Endothelial cell of umbilical vein (primary cell): ENCODE data around the gene EDA. TPM values are rescaled to one million over a fixed set of nuclear protein-coding genes. Genes with fewer than 3 reads are reported as not detected.

Experiments used
- BruUV-seq: library from RNA; stranded (reverse); fragments of 400-500 nt; replicated peaks from 2 replicates; lab custom pipeline; 2021; lab: Mats Ljungman, UMichigan
- CTCF ChIA-PET: fragments of 300-600, 350-600 bp; sonication (Branson Sonifier 250); formaldehyde crosslinking; loops from one replicate; lab custom pipeline; 2021; ENCODE audit warnings: antibody characterized with exemption, inconsistent platforms; lab: Charles Lee
- POLR2A ChIA-PET: fragments of 300-600, 350-600 bp; sonication (Branson Sonifier 250); formaldehyde crosslinking; loops from one replicate; lab custom pipeline; 2021; ENCODE audit warnings: antibody characterized with exemption, inconsistent platforms; lab: Charles Lee
- DNase-seq: peaks from one replicate; pipeline ENCODE4 v3.0.0-alpha.2; 2011; ENCODE audit warnings: low read depth, low spot score
- FAIRE-seq: peaks from 2 replicates; lab custom pipeline; 2011; peaks lifted over from hg19 to GRCh38; lab: Jason Lieb, UNC
- H2AFZ ChIP-seq: 2 replicates; pipeline ENCODE4 v1.6.0; 2012; ENCODE audit warnings: low read depth, low read length, control low read depth, inconsistent platforms
- H3K27ac ChIP-seq: 2 replicates; pipeline ENCODE4 v1.5.1; 2011; ENCODE audit warnings: low read depth, mild to moderate bottlenecking, control low read depth, low read length, moderate library complexity; ENCODE audit not compliant: insufficient read depth
- H3K27me3 ChIP-seq, 2 experiments: 2 replicates each; pipeline versions ENCODE4 v1.6.0 to v1.6.1; 2011; ENCODE audit warnings: low read length in 2 of 2, mixed read lengths in 1 of 2; ENCODE audit not compliant: control insufficient read depth in 2 of 2, insufficient read depth in 2 of 2
- H3K36me3 ChIP-seq, 2 experiments: 2 replicates in 1 of 2; 3 replicates in 1 of 2; pipeline ENCODE4 v1.5.1; 2011; ENCODE audit warnings: low read length in 2 of 2, mild to moderate bottlenecking in 1 of 2, moderate library complexity in 1 of 2; ENCODE audit not compliant: control insufficient read depth in 2 of 2, insufficient read depth in 2 of 2; ENCODE audit errors: extremely low read depth in 1 of 2
- H3K4me1 ChIP-seq: 3 replicates; pipeline ENCODE4 v1.5.1; 2011; ENCODE audit warnings: mild to moderate bottlenecking, low read length; ENCODE audit not compliant: control insufficient read depth, insufficient read depth; ENCODE audit errors: extremely low read depth
- H3K4me2 ChIP-seq: 2 replicates; pipeline ENCODE4 v1.6.1; 2011; ENCODE audit warnings: low read length, control low read depth, mixed read lengths; ENCODE audit not compliant: insufficient read depth
- H3K4me3 ChIP-seq, 3 experiments: fragments of 200-600 bp in 1 of 3; sonication (generic), shearing (Covaris generic) in 1 of 3; replicated peaks in 1 of 3; 2 replicates each; pipeline ENCODE4 v1.5.1; 2011 to 2016; ENCODE audit warnings: control low read depth in 3 of 3, low read length in 3 of 3, mild to moderate bottlenecking in 2 of 3, inconsistent platforms in 1 of 3, low read depth in 1 of 3, moderate library complexity in 1 of 3; ENCODE audit not compliant: insufficient read depth in 1 of 3
- H3K79me2 ChIP-seq: 2 replicates; pipeline ENCODE4 v1.6.0; 2012; ENCODE audit warnings: low read length, inconsistent platforms; ENCODE audit not compliant: control insufficient read depth, insufficient read depth
- H3K9ac ChIP-seq: replicated peaks from 2 replicates; pipeline ENCODE3; 2011; ENCODE audit warnings: low read length, control low read depth; ENCODE audit not compliant: insufficient read depth; ENCODE audit errors: extremely low read depth
- H3K9me1 ChIP-seq: replicated peaks from 3 replicates; pipeline ENCODE4 v1.6.0; 2011; ENCODE audit warnings: mild to moderate bottlenecking, low read length; ENCODE audit not compliant: control insufficient read depth, insufficient read depth; ENCODE audit errors: extremely low read depth
- H3K9me3 ChIP-seq: replicated peaks from 2 replicates; pipeline ENCODE4 v1.5.1; 2012; ENCODE audit warnings: low read length, inconsistent platforms; ENCODE audit not compliant: control insufficient read depth, insufficient read depth
- H4K20me1 ChIP-seq: replicated peaks from 2 replicates; pipeline ENCODE3; 2011; ENCODE audit warnings: mild to moderate bottlenecking, low read length; ENCODE audit not compliant: control insufficient read depth, insufficient read depth; ENCODE audit errors: extremely low read depth
- JUN ChIP-seq: IDR thresholded peaks from 2 replicates; pipeline ENCODE4 v1.6.1; 2011; ENCODE audit warnings: borderline replicate concordance, low read depth; ENCODE audit not compliant: insufficient read length, insufficient read depth
- MYC ChIP-seq: IDR thresholded peaks from one replicate; pipeline ENCODE4 v1.6.1; 2011; ENCODE audit warnings: mild to moderate bottlenecking, low read depth, low read length
- POLR2AphosphoS5 ChIP-seq: IDR thresholded peaks from 2 replicates; pipeline ENCODE4 v1.6.1; 2012; ENCODE audit warnings: low read depth, mild to moderate bottlenecking, control low read depth, low read length, moderate library complexity; ENCODE audit not compliant: insufficient read depth
- dilution Hi-C: fragments of 300-500 bp; cut with MboI; formaldehyde crosslinking; loops from one replicate; pipeline ENCODE4 v1.15.0; 2019; ENCODE audit warnings: low sequenced_read_pairs; ENCODE audit not compliant: extremely low pct_ligation_motif_present
- intact Hi-C: fragments of 100-400 bp; cut with micrococcal nuclease; formaldehyde crosslinking; loops from one replicate; pipeline ENCODE4 v1.10.0; 2022
- polyA plus RNA-seq, 4 experiments: library from polyadenylated mRNA; depleted of rRNA in 3 of 4; stranded (reverse) in 3 of 4; unstranded in 1 of 4; fragments of >200 nt; gene quantifications; 2 replicates each; pipeline versions ENCODE4 v1.2.1 to v1.2.3, GENCODE V29; 2011 to 2012; ENCODE audit warnings: missing spikeins in 1 of 4
- total RNA-seq: library from RNA; stranded (reverse); gene quantifications from 2 replicates; pipeline ENCODE4 v1.2.3, GENCODE V29; 2021
- TF ChIP-seq, protein P1 (sequence below): IDR thresholded peaks from 2 replicates; pipeline ENCODE4 v1.6.1; 2011; ENCODE audit not compliant: insufficient read depth, insufficient read length
- TF ChIP-seq, protein P2 (sequence below), 2 donors: IDR thresholded peaks; 1 replicate in 1 of 2; 2 replicates in 1 of 2; pipeline ENCODE4 v1.5.1; 2011; ENCODE audit warnings: low read length in 2 of 2, mild to moderate bottlenecking in 2 of 2, moderate library complexity in 2 of 2, control low read depth in 1 of 2, inconsistent platforms in 1 of 2, low read depth in 1 of 2; ENCODE audit not compliant: insufficient read depth in 1 of 2; ENCODE audit errors: extremely low read depth in 1 of 2

Gene EDA
- total and polyA plus RNA-seq, 2 donors (not counting 3 experiments of a cell fraction or from before 2014, with no cell fraction given), result 0.37 to 1.2 TPM

DNA sequence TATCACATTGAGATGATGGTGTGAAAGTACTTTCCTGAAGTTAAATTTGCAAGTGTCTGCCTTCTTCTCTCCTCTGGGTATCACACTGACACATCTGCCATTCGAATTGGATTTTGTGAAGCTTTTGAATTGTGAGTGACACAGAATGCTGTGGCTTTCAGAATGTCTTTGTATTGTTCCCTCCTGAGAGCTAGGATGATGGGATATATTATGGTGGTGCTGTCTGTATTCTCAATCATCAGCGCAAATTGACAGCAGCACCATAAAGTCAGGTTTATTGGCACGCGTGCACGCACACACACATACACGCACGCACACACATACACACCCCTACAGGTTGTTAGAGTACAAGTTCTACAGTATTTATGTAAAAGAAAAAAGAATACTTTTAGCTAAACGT, 290.5 kb downstream of the EDA start:
- CTCF ChIA-PET, result no interaction called here
- POLR2A ChIA-PET, result no interaction called here

DNA sequence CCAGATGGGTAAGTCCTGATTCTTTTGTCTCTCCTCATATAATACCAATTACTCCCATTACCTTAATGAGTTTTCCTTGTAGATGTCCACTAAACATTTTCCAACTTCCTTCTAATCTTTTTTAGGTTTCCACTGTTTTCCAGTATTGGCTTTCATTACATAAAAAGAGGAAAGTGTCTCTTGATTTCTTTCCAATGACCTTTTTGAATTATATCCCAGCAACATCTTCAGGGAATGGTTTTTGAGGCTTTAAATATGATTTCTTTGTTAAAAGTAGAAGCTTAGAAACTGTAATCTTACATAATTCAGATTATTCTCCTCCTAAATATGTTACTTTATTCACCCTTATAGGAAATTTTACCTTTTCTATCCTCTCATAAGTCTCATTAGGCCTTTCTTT, 298.9 kb downstream of the EDA start:
- FAIRE-seq (no peak), DNase-seq (no peak)
- Histone ChIP-seq H3K79me2 (no peaks in the 10 kb centered on the region), H3K4me3 (no peak overlapping the region), H2AFZ (no peak overlapping the region), H4K20me1 (no peaks in the 10 kb centered on the region), H3K36me3 (no peaks in the 10 kb centered on the region), H3K9me3 (no peaks in the 10 kb centered on the region), H3K27me3 (no peaks in the 10 kb centered on the region), H3K4me1 (no peaks in the 10 kb centered on the region), H3K9ac (no peak overlapping the region), H3K27ac (no peak overlapping the region), H3K9me1 (no peaks in the 10 kb centered on the region), H3K4me2 (no peak overlapping the region)
- ChIA-PET POLR2A (no interaction called here), CTCF (no interaction called here)
- BruUV-seq, result no TSS peak
- intact Hi-C loops, result no loop called here
- no peak for TF ChIP-seq POLR2AphosphoS5
- TF ChIP-seq, protein P1, sequence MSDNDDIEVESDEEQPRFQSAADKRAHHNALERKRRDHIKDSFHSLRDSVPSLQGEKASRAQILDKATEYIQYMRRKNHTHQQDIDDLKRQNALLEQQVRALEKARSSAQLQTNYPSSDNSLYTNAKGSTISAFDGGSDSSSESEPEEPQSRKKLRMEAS, result no peak
- dilution Hi-C loops, result no loop called here

More for the DNA sequence above, 290.5 kb downstream of the EDA start:
- no peaks in the 10 kb centered on the region for H3K36me3 ChIP-seq
- no TSS peak for BruUV-seq
- no peak for DNase-seq
- H3K4me2 ChIP-seq, result no peak overlapping the region
- no peak for FAIRE-seq
- H3K79me2 ChIP-seq, result no peaks in the 10 kb centered on the region
- dilution Hi-C loops (no loop called here), intact Hi-C loops (no loop called here)
- no peaks in the 10 kb centered on the region for H3K27me3 ChIP-seq
- H3K9me1 ChIP-seq, result no peaks in the 10 kb centered on the region
- H3K4me3 ChIP-seq, result no peak overlapping the region
- no peaks in the 10 kb centered on the region for H4K20me1 ChIP-seq
- no peaks in the 10 kb centered on the region for H3K9me3 ChIP-seq
- no peak overlapping the region for H2AFZ ChIP-seq
- H3K9ac ChIP-seq, result no peak overlapping the region
- TF ChIP-seq, protein P2, sequence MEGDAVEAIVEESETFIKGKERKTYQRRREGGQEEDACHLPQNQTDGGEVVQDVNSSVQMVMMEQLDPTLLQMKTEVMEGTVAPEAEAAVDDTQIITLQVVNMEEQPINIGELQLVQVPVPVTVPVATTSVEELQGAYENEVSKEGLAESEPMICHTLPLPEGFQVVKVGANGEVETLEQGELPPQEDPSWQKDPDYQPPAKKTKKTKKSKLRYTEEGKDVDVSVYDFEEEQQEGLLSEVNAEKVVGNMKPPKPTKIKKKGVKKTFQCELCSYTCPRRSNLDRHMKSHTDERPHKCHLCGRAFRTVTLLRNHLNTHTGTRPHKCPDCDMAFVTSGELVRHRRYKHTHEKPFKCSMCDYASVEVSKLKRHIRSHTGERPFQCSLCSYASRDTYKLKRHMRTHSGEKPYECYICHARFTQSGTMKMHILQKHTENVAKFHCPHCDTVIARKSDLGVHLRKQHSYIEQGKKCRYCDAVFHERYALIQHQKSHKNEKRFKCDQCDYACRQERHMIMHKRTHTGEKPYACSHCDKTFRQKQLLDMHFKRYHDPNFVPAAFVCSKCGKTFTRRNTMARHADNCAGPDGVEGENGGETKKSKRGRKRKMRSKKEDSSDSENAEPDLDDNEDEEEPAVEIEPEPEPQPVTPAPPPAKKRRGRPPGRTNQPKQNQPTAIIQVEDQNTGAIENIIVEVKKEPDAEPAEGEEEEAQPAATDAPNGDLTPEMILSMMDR (IDR thresholded peaks at IDR 0.05; ENCODE audit: extremely low read depth in 1 of 2, insufficient read depth in 1 of 2, low read depth in 1 of 2, low read length in 2 of 2), result no peak
- TF ChIP-seq MYC (no peak), POLR2AphosphoS5 (no peak), JUN (no peak)
- H3K27ac ChIP-seq, result no peak overlapping the region
- H3K4me1 ChIP-seq, result no peaks in the 10 kb centered on the region
